ENCODE measurements around the gene TFF3.

Gene TFF3

GRCh38 chr21:42351626-42352440, 36.6 kb upstream of the TFF3 start:
- Mint-ChIP-seq H3K4me1 (ENCODE audit: low read depth) (peaks cover 1% of the 10 kb centered on the region), H3K27ac (no peak overlapping the region), H3K36me3 (ENCODE audit: low read depth) (peaks cover 5% of the 10 kb centered on the region), H3K4me3 (no peak overlapping the region), H3K27me3 (ENCODE audit: low read depth) (peaks cover 6% of the 10 kb centered on the region), H3K9me3 (peaks cover 32% of the 10 kb centered on the region)

DNA sequence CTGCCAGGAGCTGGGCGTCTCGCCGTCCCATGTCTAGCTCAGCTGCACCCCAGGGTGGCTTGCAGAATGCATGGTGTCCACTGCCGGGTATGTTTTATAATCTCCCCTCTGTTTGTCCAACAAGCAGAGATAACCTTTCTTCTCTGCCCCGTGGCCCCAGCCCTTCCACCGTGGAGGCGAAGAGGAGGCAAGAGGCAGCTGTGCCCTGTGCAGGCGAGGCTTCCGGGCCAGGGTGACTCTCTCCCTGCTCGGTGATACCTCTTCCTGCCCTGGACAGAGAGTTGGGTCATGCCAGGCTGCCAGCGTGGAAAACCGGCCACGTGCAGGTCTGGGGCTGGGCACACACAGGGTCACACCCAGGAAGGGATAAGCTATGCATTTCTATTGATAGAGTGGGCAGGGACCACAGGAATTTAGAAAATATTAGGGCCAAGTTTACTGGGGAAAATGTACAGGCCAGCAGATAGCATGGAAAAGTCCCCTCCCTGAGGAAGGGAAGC, 35.8 kb upstream of the TFF3 start, which contains the start of gene TFF2:
Gene TFF2, minus strand, starts transcription at position 68 of the 500 bp plus-strand sequence. Its CDS starts 37 bp downstream, at position 31.
- Mint-ChIP-seq H3K9me3 (peaks cover 24% of the 10 kb centered on the region), H3K27ac (no peak within 1 kb of the TSS), H3K4me3 (no peak within 1 kb of the TSS), H3K4me1 (ENCODE audit: low read depth) (peaks cover 1% of the 10 kb centered on the region), H3K36me3 (ENCODE audit: low read depth) (peaks cover 5% of the 10 kb centered on the region), H3K27me3 (ENCODE audit: low read depth) (peaks cover 6% of the 10 kb centered on the region)

- H3K27ac Mint-ChIP-seq = no peak overlapping the region
- H3K4me3 Mint-ChIP-seq = no peak overlapping the region
- H3K27me3 Mint-ChIP-seq (ENCODE audit: low read depth) = peaks cover 6% of the 10 kb centered on the region
- H3K4me1 Mint-ChIP-seq (ENCODE audit: low read depth) = peaks cover 1% of the 10 kb centered on the region
- peaks cover 18% of the 10 kb centered on the region for H3K9me3 Mint-ChIP-seq
- peaks cover 5% of the 10 kb centered on the region for H3K36me3 Mint-ChIP-seq (ENCODE audit: low read depth)
Measured at GRCh38 chr21:42350318-42350910, 35.2 kb upstream of the TFF3 start.

GRCh38 chr21:42349420-42350317, 34.5 kb upstream of the TFF3 start:
- Mint-ChIP-seq H3K4me3 (no peak overlapping the region), H3K27me3 (ENCODE audit: low read depth) (peaks cover 6% of the 10 kb centered on the region)

GRCh38 chr21:42348762-42349161, 33.6 kb upstream of the TFF3 start:
- Mint-ChIP-seq H3K27me3 (ENCODE audit: low read depth) (peaks cover 5% of the 10 kb centered on the region), H3K4me3 (no peak overlapping the region), H3K9me3 (peaks cover 4% of the 10 kb centered on the region), H3K27ac (no peak overlapping the region), H3K36me3 (ENCODE audit: low read depth) (no peaks in the 10 kb centered on the region), H3K4me1 (ENCODE audit: low read depth) (peaks cover 1% of the 10 kb centered on the region)

More at GRCh38 chr21:42349420-42350317, 34.5 kb upstream of the TFF3 start:
- Mint-ChIP-seq H3K9me3 (peaks cover 11% of the 10 kb centered on the region), H3K36me3 (ENCODE audit: low read depth) (peaks cover under 1% of the 10 kb centered on the region), H3K27ac (no peak overlapping the region), H3K4me1 (ENCODE audit: low read depth) (peaks cover 1% of the 10 kb centered on the region)

DNA sequence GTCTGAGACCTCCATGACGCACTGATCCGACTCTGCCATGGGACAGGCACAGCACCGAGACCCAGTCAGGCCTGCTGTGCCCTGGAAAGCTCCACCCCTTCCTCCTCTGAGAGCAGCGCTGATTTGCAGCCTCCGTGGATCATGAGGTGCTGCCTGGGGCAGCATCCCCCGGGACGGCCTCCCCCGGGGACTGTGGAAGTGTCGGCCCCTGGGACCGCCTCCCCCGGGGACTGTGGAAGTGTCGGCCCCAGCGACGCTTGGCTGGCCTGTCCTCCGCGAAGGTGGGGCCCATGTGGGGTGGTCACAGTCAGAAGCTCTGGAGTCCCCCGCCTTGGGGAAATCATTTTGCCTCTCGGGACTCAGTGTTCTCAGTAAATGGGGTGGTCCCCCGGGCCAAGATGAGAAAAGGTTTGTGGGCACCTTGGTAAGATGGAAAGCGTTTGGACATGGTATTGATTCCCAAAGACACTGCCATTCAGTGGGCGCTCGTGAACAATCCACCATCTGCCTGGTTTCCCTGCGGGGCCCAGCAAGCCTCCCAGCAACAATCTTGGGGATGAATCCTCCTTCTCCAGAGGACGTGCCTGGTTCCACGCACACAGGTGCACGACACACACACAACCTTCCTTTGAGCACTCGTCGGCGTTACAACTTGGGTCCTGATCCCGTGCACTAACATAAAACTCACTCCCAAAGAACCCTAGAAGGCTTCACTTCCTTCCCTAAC, 32.6 kb upstream of the TFF3 start:
- no peaks in the 10 kb centered on the region for H3K4me1 Mint-ChIP-seq (ENCODE audit: low read depth)
- H3K27me3 Mint-ChIP-seq (ENCODE audit: low read depth) = no peaks in the 10 kb centered on the region
- H3K9me3 Mint-ChIP-seq = no peaks in the 10 kb centered on the region
- no peak overlapping the region for H3K4me3 Mint-ChIP-seq
- no peak overlapping the region for H3K27ac Mint-ChIP-seq
- H3K36me3 Mint-ChIP-seq (ENCODE audit: low read depth) = no peaks in the 10 kb centered on the region

DNA sequence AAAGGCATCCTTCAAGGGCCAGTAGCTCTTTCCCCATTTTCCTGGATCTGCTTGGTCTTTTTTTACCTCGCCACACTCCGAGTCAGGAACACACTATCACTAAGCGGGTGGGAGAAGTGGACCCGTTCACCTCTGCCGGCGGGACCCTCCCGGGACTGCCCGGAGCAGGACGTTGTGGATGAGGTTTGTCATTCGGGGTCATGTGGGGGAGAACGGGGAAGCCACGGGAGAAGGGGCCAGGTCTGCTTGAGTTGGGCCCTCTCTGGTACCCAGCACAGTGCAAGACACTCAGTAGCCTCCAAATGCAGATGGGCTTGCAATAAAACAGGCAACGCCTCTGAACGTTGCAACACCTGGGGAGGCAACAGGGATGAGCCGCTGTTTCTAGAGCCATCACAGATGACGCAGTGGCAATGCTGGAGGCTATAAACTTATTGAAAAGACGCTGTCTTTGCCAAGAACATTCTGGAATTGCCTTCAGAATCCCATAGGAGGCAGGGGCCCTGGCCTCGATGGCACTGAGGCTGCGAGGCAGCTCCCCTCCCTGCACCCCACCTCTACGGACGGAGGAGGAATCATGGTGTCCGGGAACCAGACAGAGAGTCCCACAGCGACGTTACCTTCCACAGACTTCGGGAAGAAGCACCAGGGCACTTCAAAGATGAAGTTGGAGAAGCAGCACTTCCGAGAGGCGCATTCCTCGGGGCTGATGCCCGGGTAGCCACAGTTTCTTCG, 31.8 kb upstream of the TFF3 start:
- no peak overlapping the region for H3K27ac Mint-ChIP-seq
- H3K9me3 Mint-ChIP-seq = no peaks in the 10 kb centered on the region
- H3K27me3 Mint-ChIP-seq (ENCODE audit: low read depth) = no peaks in the 10 kb centered on the region
- no peak overlapping the region for H3K4me3 Mint-ChIP-seq
- no peaks in the 10 kb centered on the region for H3K36me3 Mint-ChIP-seq (ENCODE audit: low read depth)
- H3K4me1 Mint-ChIP-seq (ENCODE audit: low read depth) = no peaks in the 10 kb centered on the region

- H3K27ac Mint-ChIP-seq = no peak overlapping the region
- H3K4me1 Mint-ChIP-seq (ENCODE audit: low read depth) = no peaks in the 10 kb centered on the region
- no peaks in the 10 kb centered on the region for H3K27me3 Mint-ChIP-seq (ENCODE audit: low read depth)
- H3K9me3 Mint-ChIP-seq = no peaks in the 10 kb centered on the region
- H3K4me3 Mint-ChIP-seq = no peak overlapping the region
- no peaks in the 10 kb centered on the region for H3K36me3 Mint-ChIP-seq (ENCODE audit: low read depth)
Measured at GRCh38 chr21:42346441-42346840, 31.2 kb upstream of the TFF3 start.

- H3K36me3 Mint-ChIP-seq (ENCODE audit: low read depth) = no peaks in the 10 kb centered on the region
- H3K9me3 Mint-ChIP-seq = no peaks in the 10 kb centered on the region
Measured at GRCh38 chr21:42344631-42345030, 29.4 kb upstream of the TFF3 start.

DNA sequence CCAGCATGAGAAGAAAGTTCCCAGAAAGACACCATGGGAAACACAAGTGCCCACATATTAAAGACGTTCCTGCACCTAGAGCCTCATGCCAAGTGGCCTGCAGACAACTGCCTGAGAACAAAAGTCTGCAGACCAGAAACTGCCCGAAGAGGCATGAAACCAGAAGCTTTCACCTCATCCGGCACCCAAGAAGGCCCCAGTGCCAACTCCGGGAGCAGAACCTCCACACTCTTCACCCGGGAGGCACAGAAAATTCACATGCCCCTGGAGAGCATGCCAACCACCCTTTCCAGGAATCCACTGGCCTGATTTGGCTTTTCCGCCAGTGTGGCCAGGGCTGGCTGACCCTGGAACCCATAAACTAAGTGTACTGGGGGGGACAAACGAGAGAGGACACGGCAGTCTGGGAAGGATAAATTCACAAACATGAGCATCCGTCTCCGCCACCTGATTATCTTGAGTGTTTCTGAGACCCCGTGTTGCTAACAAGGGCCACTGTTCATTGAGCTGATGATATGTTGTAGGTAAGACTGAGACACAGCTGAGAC, 28.8 kb upstream of the TFF3 start:
- H3K36me3 Mint-ChIP-seq (ENCODE audit: low read depth) = no peaks in the 10 kb centered on the region
- no peak overlapping the region for H3K4me3 Mint-ChIP-seq
- no peaks in the 10 kb centered on the region for H3K4me1 Mint-ChIP-seq (ENCODE audit: low read depth)
- H3K27me3 Mint-ChIP-seq (ENCODE audit: low read depth) = no peaks in the 10 kb centered on the region
- H3K27ac Mint-ChIP-seq = no peak overlapping the region
- no peaks in the 10 kb centered on the region for H3K9me3 Mint-ChIP-seq

More at GRCh38 chr21:42344631-42345030, 29.4 kb upstream of the TFF3 start:
- H3K27ac Mint-ChIP-seq = no peak overlapping the region
- no peak overlapping the region for H3K4me3 Mint-ChIP-seq
- no peaks in the 10 kb centered on the region for H3K27me3 Mint-ChIP-seq (ENCODE audit: low read depth)
- no peaks in the 10 kb centered on the region for H3K4me1 Mint-ChIP-seq (ENCODE audit: low read depth)

DNA sequence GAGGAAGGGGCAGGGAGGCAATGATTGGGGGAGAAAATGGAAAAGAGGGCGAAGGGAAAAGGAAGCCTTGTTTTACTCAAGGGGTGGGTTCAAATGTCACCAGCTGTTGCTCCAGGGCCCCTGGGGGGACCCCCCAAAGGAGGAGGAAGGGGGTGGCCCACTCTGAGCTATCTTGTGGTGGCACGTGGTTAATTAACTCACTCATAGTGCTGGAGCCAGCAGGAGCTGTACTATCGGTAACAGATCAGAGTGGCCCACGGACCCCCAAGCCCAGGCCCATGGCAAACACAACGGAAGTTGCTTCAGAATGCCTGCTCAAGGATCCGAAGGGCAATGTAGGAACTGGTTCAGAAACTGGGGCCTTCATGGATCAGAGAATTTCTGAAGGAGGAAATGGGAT, 28.3 kb upstream of the TFF3 start:
- Mint-ChIP-seq H3K36me3 (ENCODE audit: low read depth) (no peaks in the 10 kb centered on the region), H3K4me3 (no peak overlapping the region), H3K4me1 (ENCODE audit: low read depth) (peaks cover 2% of the 10 kb centered on the region), H3K27me3 (ENCODE audit: low read depth) (no peaks in the 10 kb centered on the region), H3K9me3 (no peaks in the 10 kb centered on the region), H3K27ac (no peak overlapping the region)

GRCh38 chr21:42343101-42343500, 27.9 kb upstream of the TFF3 start:
- no peaks in the 10 kb centered on the region for H3K27me3 Mint-ChIP-seq (ENCODE audit: low read depth)
- no peaks in the 10 kb centered on the region for H3K9me3 Mint-ChIP-seq
- H3K27ac Mint-ChIP-seq = no peak overlapping the region
- H3K4me1 Mint-ChIP-seq (ENCODE audit: low read depth) = peaks cover 3% of the 10 kb centered on the region
- H3K36me3 Mint-ChIP-seq (ENCODE audit: low read depth) = no peaks in the 10 kb centered on the region
- H3K4me3 Mint-ChIP-seq = no peak overlapping the region
